Measurements from ENCODE around the gene ZBTB16. TPM values are rescaled to one million over a fixed set of nuclear protein-coding genes. Genes with fewer than 3 reads are reported as not detected.

Gene ZBTB16
- total and polyA plus RNA-seq, 4 donors: 8.9 to 140 (median 34.5) TPM

- Histone ChIP-seq H3K4me3 (ENCODE audit: low read depth in 1 of 3, low read length in 3 of 3) (no peak overlapping the region), H3K9me3 (ENCODE audit: control insufficient read depth in 4 of 4, low read length in 3 of 4) (no peaks in the 10 kb centered on the region), H3K36me3 (ENCODE audit: control insufficient read depth in 4 of 4, insufficient read depth in 3 of 4, low read depth in 1 of 4, low read length in 3 of 4) (peaks cover 15 to 69% (median 39%) of the 10 kb centered on the region in 4 donors), H3K27me3 (ENCODE audit: control insufficient read depth in 4 of 4, insufficient read depth in 4 of 4, low read length in 3 of 4) (no peaks in the 10 kb centered on the region), H3K9ac (ENCODE audit: low read depth in 1 of 2, low read length in 2 of 2) (no peak overlapping the region), H3K27ac (ENCODE audit: low read depth in 1 of 2, low read length in 2 of 2) (no peak overlapping the region), H3K4me1 (ENCODE audit: control insufficient read depth in 4 of 4, insufficient read depth in 4 of 4, low read length in 3 of 4) (no peaks in the 10 kb centered on the region)
- TF ChIP-seq RAD21 (IDR thresholded peaks at IDR 0.05): no peak
- 82% methylated on average over 14 of the region's 14 CpGs for WGBS
- DNase-seq (ENCODE audit: low spot score): no peak
Observed at GRCh38 chr11:114243461-114244372, 184.2 kb downstream of the ZBTB16 start.

GRCh38 chr11:114244726-114245394, 185.3 kb downstream of the ZBTB16 start:
- H3K9ac ChIP-seq (ENCODE audit: low read depth in 1 of 2, low read length in 2 of 2): no peak overlapping the region
- no peak overlapping the region for H3K27ac ChIP-seq (ENCODE audit: low read depth in 1 of 2, low read length in 2 of 2)
- 94% methylated on average over 18 of the region's 18 CpGs for whole genome bisulfite sequencing
- no peak overlapping the region for H3K4me3 ChIP-seq (ENCODE audit: low read depth in 1 of 3, low read length in 3 of 3)
- peaks cover 18 to 73% (median 39%) of the 10 kb centered on the region in 4 donors for H3K36me3 ChIP-seq (ENCODE audit: control insufficient read depth in 4 of 4, insufficient read depth in 3 of 4, low read depth in 1 of 4, low read length in 3 of 4)
- no peak for DNase-seq (ENCODE audit: low spot score)
- TF ChIP-seq REST (IDR thresholded peaks at IDR 0.05): no peak
- TF ChIP-seq EGR1 (IDR thresholded peaks at IDR 0.05; ENCODE audit: low read depth in 2 of 2): no peak
- TF ChIP-seq NR2F2 (IDR thresholded peaks at IDR 0.05): no peak
- no peak for TF ChIP-seq HNF4A (conservative IDR thresholded peaks at IDR 0.05)
- no peak for TF ChIP-seq ZBTB33 (IDR thresholded peaks at IDR 0.05)
- TF ChIP-seq SP1 (IDR thresholded peaks at IDR 0.05): no peak
- no peak for TF ChIP-seq RAD21 (IDR thresholded peaks at IDR 0.05)
- no peak for TF ChIP-seq JUND (IDR thresholded peaks at IDR 0.05)
- TF ChIP-seq FOXA2 (IDR thresholded peaks at IDR 0.05): no peak
- no peak for TF ChIP-seq YY1 (IDR thresholded peaks at IDR 0.05)
- TF ChIP-seq GABPA (IDR thresholded peaks at IDR 0.05 in 1 of 2, conservative IDR thresholded peaks at IDR 0.05 in 1 of 2): no peak
- no peak for TF ChIP-seq HNF4G (IDR thresholded peaks at IDR 0.05)
- no peak for TF ChIP-seq CTCF (IDR thresholded peaks at IDR 0.05; ENCODE audit: low read depth, low read length, missing input control)
- TF ChIP-seq RXRA (IDR thresholded peaks at IDR 0.05): no peak
- TF ChIP-seq MAX (IDR thresholded peaks at IDR 0.05): no peak
- TF ChIP-seq FOXA1 (IDR thresholded peaks at IDR 0.05): no peak
- no peaks in the 10 kb centered on the region for H3K4me1 ChIP-seq (ENCODE audit: control insufficient read depth in 4 of 4, insufficient read depth in 4 of 4, low read length in 3 of 4)
- no peaks in the 10 kb centered on the region for H3K27me3 ChIP-seq (ENCODE audit: control insufficient read depth in 4 of 4, insufficient read depth in 4 of 4, low read length in 3 of 4)
- no peaks in the 10 kb centered on the region for H3K9me3 ChIP-seq (ENCODE audit: control insufficient read depth in 4 of 4, low read length in 3 of 4)

All from liver (tissue), 9 donors.